GM19025 (cell line): ENCODE measurements around the gene ZNF362.
"Not testable (repeated sequence)": the region's sequence is repeated elsewhere in the genome, so short reads cannot be mapped to it uniquely, and the experiment has no call there.

Source experiments
- ATAC-seq: cut with Tn5 transposase; IDR thresholded peaks from one replicate; pipeline ENCODE4 v1.9.1; 2021; ENCODE audit warnings: mild to moderate bottlenecking, low read depth, moderate library complexity; ENCODE audit not compliant: unreplicated experiment

The ZNF362 gene

DNA sequence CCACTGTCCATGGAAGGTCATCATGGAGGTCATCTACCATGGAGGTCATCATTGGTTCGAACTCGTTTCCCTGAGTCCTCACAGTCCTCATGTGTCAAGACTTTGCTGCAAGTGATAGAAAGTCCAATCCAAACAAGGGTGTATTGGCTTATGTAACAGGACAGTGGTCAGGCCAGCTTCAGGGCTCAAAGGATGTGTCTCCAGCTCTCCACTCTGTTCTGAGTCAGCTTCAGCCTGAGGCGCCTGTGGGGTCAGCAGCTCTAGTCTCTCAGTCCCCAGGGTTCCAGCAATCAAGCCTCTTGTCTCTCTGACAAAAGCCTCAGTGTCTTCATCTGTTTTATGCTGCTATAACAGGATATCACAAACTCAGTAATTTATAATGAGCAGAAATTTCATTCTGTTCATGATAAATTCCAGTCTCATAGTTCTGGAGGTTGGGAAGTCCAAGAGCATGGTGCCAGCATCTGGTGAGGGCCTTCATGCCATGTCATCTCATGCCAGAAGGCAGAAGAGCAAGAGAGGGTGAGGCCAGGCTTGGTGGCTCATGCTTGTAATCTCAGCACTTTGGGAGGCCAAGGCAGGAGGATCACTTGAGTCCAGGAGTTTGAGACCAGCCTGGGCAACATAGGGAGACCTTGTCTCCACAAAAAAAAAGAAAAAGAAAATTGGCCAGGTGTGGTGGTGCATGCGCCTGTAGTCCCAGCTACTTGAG lies 45.1 kb downstream of the ZNF362 start:
- ATAC-seq, result no peak

DNA sequence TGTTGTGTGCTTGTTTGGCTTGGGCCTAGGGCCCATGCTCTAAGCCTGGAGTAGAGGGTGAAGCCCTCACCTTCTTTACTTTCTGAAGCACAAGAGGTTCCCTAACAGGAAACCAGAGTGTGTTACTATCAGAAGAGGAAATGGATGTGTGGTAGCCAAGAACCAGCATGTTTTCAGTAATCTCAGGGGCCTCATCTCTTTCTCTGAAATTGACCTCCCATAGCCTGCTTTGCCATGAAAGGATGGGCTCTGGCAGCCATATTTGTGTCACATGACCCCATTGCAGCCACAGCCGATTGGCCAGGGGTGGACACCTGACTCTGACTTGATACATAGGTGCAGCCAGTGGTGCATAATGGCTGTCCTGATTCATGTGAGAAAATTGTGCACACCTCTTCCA lies 46.0 kb downstream of the ZNF362 start:
- ATAC-seq, result no peak

DNA sequence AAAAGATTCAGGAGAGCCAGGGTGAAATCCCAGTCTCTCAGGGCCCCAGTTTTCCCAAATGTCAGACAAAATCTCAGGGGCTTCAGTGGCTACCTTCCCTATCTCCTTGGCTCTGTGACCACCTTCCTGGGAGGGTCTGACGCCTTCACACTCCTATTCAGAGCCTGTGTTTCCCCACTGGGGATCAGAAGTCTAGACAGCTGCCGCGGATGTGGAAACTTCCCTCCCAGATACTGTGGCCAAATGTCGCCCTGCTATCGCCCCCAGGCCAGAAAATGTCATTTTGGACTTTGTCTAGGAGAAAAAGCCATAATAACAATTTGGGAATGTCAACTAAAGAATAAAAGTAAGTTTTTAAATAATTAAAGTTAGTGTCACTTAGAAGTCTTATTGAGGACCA lies 48.7 kb downstream of the ZNF362 start:
- ATAC-seq, result no peak

DNA sequence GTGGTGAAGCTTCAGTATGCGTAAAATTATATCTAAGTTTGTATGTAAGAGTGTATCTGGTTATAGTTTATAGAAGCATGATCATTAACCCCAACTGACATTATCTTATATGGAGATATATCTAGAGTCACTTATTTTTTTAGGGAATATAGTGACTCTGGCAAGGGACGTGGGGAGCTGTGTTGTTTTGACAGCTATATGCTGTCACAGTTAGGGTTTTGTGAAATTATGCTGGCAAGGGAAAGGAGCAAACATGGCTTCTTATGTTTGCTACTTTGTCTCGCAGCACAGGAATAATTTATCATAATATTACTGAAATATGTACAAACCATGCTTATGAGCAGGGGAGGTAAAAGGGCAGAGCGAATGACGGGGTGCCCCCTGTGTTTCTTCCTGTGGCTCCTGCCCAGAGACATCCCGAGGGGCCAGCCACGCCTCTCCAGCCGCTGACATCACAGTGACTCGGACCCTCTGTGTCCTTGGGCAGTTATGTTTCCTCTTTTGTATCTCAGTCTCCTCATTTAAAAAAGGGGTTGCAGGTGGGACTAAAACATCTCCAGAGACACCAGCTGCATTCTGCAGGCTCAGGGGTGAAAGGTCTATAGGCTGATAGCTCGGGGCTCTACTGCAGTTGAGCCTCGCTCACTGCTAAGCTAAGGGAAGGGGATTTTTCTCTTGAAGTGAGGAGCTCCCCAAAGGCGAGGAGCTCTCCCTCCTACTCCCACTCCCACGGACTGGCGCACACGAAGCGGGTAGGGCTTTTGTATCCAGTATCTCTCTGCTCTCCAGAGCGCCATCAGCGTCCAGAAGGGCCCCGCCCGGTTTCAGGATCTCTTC lies 49.7 kb downstream of the ZNF362 start:
- no peak for ATAC-seq

GRCh38 chr1:33306653-33307493 lies 50.6 kb downstream of the ZNF362 start:
- ATAC-seq, result no peak

GRCh38 chr1:33307494-33307864 lies 51.2 kb downstream of the ZNF362 start:
- ATAC-seq, result no peak

DNA sequence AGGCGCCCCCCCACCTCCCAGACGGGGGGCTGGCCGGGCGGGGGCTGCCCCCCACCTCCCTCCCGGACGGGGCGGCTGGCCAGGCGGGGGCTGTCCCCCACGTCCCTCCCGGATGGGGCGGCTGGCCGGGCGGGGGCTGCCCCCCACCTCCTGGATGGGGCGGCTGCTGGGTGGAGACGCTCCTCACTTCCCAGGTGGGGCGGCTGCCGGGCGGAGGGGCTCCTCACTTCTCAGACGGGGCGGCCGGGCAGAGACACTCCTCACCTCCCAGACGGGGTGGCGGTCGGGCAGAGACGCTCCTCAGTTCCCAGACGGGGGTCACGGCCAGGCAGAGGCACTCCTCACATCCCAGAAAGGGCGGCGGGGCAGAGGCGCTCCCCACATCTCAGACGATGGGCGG lies 53.1 kb downstream of the ZNF362 start:
- not testable (repeated sequence) for ATAC-seq

DNA sequence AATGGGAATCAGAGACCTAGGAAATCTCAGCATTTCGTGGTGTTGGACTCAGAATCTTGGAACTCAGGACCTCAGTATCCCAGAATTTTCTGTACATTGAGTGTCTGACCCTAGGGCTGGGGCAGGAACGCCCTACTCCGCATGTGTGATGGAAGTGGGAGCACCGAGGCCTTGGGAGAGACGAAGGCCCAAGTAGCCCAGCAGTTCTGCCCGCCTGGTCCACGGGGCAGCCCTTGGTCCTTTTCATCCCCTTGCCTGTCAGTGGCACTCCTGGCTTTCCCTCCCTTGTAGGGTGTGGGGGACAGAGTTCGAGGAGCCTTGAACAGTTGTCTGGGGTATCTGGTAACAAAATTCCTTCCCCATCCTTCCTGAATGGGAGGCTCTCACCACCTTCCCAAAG lies 54.4 kb downstream of the ZNF362 start:
- ATAC-seq, result no peak

DNA sequence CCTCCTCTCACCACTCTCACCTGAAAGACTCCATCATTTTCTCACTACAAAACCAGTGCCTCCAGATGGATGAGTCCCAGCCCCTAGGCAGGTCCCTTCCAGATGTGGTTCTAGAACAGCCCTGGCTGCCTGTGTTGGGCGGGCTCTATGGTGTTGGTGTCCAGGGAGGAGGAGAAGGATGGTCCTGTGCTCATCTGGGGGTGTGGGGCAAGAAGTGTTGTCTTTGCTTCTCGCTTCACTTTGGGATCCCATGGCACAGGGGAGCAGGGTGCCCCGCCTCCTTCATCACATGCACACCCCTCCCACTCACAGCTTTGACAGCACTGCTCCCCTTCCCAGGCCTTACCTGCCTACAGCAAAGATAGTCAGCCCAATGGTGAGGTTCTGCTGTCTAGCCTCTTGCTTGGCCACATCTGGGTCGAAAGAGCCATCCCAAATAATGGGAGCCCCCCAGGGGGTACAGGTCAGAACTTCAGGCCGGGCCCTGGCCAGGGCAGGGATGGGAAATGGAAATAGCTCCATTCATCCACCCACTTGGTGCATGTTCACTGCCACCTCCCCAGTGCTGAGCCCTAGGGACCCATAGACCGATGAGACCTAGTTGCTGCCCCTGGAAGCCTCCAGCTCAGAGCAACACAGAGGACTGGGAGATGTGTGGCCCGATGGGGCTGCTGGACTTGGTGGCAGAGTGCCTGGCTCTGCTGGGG lies 55.6 kb downstream of the ZNF362 start:
- ATAC-seq, result no peak

DNA sequence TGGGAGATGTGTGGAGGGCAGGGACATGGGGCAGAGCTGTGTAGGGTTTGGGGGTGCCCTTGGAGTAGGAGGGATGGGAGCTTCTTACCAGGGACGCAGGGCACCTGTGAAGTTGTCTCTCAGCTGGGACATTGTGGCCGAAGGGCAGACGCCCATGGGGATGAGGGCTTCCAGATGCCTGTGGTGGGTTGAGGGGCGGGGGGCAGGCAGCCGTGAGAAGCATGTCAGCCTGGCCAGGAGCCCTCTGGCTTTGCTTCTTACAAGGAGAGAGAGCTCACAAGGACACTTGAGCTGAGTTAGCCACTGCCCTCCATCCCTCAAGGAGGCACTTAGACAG lies 56.1 kb downstream of the ZNF362 start:
- ATAC-seq, result no peak

GRCh38 chr1:33314416-33314815 lies 58.1 kb downstream of the ZNF362 start:
- ATAC-seq, result no peak

DNA sequence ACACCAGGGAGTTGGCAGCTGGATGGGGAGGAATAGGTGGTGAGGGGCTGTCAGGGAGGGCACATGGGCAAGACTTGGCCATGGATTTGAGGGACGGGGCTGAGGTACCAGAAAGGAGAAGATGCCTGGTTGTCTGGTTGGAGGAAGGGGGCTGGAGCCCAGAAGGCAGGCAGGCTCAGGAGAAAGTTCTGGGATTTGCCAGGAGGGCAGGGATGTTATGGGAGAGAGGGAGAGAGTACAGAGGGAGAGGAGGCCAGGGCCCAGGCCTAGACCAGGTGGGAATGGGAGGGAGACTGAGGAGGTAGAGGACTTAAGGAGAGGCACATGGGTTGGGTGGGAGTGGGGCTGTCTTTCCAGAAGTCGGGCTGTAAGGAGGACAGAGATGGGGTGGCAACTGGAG lies 60.3 kb downstream of the ZNF362 start:
- ATAC-seq, result no peak

- no peak for ATAC-seq
Measured at GRCh38 chr1:33317354-33317753, 61.1 kb downstream of the ZNF362 start.

- no peak for ATAC-seq
Measured at GRCh38 chr1:33317946-33318345, 61.7 kb downstream of the ZNF362 start.

GRCh38 chr1:33319186-33319948 lies 63.1 kb downstream of the ZNF362 start:
- ATAC-seq, result no peak

DNA sequence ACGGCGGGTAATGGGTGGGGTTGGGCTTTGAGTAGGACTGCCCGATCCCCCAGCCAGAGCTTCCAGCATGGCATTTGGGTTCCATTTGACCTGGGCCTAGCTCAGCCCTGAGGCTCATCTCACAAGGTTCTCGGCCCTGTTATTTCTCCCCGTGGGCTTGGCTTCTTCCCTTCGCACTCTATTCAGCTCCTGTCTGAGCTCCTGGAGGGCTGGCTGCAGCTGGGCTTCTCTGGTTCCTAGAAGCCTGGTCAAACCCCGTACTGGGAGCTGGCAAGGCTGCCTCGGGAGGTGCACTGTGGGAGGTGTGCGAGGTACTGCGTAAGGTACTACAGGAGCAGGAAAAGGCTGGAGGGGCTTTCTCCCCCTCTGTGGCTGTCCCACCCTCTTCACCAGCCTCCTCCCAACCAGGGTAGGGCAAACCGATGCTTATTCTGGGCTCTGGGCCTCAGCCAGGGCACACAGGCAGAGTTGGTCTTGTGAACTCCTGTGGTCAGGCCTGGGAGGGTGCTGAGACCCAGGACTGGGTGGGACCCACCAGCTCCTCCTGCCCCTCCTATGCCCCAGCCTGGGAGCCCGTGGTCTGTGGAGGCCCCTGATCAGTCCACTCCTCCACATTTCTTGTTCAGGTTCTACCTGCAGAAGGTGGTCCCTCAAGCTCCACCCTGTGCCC lies 63.8 kb downstream of the ZNF362 start:
- ATAC-seq, result no peak

GRCh38 chr1:33320619-33321165 lies 64.4 kb downstream of the ZNF362 start, which contains the start of gene A3GALT2:
TSS of gene A3GALT2 (minus strand) at chr1:33321098. CDS start at chr1:33321098, 0 bp downstream.
- no peak for ATAC-seq

- ATAC-seq, result no peak
Measured at GRCh38 chr1:33321178-33321577, 64.9 kb downstream of the ZNF362 start.

DNA sequence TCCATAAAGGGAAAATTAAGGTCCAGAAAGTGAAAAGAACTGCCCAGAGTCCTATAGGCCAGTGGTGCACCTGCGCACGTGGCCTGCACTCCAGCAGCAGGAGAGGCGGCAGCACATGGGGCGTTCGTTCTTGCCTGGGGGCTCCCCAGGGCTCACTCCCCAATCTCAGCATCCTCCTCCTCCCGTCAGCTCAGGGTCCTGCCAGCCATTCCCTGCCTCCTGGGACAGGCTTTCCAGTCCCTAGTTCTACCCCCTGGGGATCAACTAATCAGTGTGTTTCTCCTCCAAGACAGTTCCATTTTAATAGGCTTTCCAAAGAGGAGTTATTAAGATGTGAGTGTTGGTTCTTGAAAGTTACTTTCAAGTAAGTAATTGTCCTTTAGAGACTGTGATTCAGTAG lies 65.8 kb downstream of the ZNF362 start:
- no peak for ATAC-seq
